ENCODE measurements around the gene RARB.

DNA sequence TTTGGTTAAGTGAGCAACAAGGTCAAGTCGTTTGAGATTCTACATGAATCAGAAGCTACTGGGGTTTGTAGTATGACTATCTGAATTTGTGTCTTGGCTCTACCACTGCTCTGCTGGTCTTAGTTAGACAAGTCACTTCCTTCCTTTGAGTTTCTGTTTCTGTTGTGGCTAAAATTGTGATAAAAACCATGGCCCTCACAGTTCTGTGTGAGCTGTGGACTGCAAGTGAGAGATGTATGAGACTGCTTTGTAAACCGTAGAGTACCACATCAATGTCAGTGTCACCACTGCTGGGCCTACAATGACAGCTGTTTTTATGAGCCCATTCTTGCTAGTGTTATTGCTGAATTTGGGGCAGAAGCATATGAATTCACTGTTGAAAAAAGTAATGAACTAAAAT, 32.7 kb downstream of the RARB start:
- TF ChIP-seq CTCF (IDR thresholded peaks at IDR 0.05) (no peak), POLR2AphosphoS5 (IDR thresholded peaks at IDR 0.05) (no peak), POLR2A (IDR thresholded peaks at IDR 0.05) (no peak), EP300 (IDR thresholded peaks at IDR 0.05) (no peak)
